Measurements from ENCODE around the gene GNAZ.
"Not testable (repeated sequence)": the region's sequence is repeated elsewhere in the genome, so short reads cannot be mapped to it uniquely, and the experiment has no call there.

GNAZ gene

DNA sequence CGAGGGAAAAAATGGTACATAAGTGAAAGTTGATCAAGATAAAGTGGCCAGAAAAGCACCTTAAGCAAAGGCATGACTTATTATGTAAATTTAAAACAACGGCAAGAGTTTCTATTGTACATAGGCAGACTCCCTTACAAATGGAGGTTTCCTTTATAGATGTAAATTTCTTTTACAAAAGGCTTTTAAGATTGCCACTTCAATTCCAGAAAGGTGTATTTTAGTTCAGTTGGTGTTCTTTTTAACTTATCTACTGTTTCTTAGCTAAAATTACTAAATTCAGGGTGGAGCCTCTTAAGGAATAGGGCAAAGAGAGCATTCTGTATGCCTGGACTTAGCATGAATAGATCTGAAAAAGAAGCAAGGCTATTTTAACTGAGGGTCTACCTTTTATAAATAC, 24.9 kb upstream of the GNAZ start:
- DNase-seq = no peak

GRCh38 chr22:23047265-23047664, 23.1 kb upstream of the GNAZ start:
- DNase-seq = no peak

- no peak for DNase-seq
Measured at GRCh38 chr22:23047742-23048141, 22.6 kb upstream of the GNAZ start.

- not testable (repeated sequence) for DNase-seq
Measured at GRCh38 chr22:23050546-23050945, 19.8 kb upstream of the GNAZ start.

DNA sequence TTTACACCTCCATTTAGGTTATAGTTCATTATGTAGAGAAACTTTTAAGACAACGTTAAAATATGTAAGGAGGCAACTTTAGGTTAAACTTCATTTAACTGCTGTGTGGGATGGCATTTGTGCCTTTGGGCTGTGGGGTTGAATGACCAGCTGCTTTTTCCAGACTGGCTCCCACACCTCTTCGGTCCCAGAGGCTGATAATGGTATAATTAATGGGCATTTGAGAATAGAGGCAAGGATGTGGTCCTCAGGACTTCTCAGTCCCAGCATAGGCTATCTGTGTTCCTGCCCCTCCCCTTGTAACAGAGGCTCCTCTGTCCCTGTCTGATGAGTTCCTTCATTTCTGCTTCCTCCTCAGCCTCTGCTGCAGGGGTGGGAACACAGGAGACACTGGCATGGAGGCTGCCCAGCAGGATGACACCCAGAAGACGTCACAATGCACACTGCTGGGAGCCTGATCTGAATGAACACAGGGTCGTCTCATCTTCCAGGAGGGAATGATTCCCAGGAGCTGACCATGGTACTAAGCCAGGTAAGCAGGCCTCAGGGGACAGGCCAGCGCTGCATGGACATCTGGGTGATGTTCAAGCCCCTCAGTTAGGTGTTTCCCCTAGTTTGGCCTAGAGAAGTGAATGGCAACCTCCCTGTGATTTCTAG, 17.1 kb upstream of the GNAZ start:
- DNase-seq = no peak

GRCh38 chr22:23053912-23054530, 16.3 kb upstream of the GNAZ start:
- no peak for DNase-seq

DNA sequence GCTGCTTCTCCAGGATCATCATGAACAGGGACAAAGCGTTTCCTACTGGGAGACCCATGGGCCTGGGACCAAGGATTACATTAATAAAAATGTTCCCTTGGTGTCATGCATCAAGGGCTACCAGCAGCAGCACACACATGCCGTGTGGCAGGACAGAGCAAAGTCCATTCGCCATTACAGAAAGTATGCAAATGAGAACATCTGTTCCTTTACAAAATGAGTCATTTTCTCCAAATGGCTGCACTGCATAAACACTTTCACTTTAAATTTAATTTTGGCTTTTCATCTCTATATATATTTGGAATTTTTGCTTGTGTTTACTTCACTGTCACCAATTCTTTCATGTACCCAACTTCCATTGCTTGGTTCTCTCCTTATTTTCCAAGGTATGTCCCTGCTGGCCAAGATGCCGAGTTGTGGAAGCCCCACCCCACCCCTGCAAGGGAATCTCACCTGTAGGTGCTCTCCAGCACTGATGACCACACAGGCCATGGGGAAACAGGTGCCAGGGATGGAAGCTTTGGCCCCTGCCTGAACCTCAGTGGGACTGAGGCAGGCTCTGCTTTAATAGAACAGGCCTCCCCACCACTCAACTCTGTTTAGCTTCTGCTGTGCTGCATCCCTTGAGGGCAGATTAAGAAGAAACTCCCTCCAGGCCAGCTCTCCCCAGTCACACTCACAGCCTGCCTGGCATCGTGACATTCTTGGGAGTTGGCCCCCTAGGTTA, 15.6 kb upstream of the GNAZ start:
- no peak for DNase-seq

DNA sequence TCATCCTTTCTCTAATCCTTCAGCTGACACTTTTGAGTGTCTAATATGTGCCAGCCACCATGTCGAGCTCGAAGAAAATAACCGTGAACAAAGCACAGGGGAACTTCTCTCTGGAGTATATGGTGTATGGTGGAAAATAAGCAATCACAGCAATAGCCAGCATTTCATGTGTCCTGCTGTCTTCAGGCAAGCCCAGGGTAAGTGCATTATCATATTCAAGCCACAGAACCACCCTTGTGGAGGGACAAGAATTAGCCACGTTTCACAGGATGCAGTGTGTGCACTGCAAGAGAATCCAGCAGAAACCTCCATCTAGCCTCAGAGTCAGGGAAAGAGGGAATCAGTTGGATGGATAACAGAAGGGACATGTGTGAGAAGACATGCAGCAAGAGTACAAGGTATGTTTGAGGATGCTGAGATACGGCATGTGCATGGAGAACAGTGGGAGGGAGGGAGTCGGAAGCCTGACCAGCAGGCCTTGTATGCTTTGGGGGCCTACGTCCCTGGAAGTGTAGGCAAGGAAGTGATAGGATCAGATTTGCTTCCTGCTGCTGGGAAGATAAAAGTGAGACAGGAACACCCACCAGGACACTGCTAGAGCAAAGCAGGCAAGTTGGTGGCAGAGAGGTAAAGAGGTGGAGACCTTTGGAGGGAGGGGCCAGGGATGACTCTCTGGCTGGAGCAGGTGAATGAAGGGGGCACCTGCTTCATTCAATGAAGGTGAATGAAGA, 14.7 kb upstream of the GNAZ start:
- no peak for DNase-seq

DNA sequence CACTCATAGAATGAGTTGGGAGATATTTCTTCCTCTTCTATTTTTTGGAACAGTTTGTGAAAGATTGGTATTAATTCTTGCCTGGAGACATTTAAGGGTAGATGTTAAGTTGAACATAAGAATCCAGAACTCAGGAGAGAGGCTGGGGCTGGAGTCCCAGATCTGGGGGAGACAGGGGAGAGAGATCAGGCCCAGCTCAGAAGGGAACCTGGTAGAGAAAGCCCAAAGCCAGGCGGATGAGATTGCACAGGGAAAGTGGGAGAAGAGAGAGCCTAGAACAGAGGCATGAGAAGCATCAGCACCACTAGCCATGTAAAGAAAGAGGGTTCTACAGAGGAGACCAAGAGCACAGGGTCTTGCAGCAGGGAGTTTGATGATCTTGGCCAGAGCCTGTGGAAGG, 13.0 kb upstream of the GNAZ start:
- DNase-seq = no peak

- no peak for DNase-seq
Measured at GRCh38 chr22:23058063-23058462, 12.3 kb upstream of the GNAZ start.

GRCh38 chr22:23058481-23059283, 11.6 kb upstream of the GNAZ start:
- DNase-seq = no peak

DNA sequence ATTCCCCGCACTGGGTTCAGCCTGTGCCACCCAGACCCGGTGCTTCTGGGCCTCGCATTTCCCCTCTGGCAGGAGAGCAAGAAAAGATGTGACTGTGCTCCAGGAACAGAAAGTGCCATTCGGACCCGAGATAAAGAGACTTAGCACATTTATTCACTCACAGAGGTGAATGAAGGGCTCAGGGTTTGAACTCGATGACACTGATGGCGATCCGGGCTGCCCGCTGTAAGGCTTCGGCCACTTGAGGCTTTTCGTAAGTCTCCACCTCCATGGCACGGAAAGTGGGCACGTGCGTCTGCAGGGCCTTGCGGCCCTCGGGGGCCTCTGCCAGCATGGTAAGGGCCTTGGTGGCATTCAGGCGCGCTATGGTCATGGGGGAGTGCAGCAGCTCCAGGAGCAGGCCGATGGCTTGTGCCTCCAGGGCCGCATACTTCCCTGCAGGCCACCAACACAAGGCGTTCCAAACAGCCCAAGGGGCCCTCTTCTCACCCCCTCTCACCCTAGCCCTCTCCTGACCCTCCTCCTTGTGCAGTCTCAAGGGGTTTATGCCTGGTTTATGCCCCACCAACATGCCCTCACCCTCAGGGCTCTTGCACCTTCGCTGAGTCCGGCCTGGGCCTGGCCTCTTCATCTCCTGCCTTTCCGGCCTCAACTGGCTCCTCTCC, 10.9 kb upstream of the GNAZ start:
- DNase-seq = no peak

- no peak for DNase-seq
Measured at GRCh38 chr22:23060612-23061400, 9.5 kb upstream of the GNAZ start.

DNA sequence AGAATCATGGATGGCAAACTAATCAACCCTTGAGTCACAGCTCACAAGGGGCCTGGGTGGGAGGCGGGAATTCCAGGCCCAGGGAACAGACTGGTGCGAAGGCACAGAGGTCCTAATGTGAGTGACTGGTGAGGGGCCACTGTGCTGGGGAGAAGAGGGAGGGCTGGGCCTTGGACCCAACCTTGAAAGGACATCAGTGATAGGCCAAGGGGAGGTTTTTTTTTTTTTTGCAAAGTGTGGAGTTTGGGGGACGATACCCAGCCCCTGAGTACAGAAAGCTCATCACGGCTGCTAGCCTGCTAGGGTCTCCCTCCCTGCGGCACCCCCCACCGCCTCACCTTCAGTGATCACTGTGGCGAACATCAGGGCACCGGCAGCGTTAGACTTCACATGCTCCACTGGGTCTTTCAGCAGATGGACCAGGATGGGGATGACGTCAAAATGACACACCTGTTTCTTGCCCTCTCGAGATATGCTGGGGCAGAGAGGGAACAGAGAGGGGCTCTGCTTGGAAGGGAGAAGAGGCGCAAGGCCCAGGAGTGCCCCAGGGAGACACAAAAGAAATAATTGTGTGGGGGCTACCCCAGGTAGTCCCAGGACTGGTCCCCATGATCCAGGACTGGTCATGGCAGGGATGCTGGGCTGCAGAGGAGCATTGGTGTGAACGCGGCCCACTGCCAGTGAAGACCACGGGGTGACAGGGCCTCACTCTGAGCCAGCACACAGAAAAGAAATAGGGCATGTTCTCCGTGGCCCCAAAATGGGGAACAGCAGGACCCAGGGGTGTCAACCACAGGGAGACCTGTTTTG, 8.6 kb upstream of the GNAZ start:
- no peak for DNase-seq

GRCh38 chr22:23062616-23063538, 7.4 kb upstream of the GNAZ start:
- no peak for DNase-seq

DNA sequence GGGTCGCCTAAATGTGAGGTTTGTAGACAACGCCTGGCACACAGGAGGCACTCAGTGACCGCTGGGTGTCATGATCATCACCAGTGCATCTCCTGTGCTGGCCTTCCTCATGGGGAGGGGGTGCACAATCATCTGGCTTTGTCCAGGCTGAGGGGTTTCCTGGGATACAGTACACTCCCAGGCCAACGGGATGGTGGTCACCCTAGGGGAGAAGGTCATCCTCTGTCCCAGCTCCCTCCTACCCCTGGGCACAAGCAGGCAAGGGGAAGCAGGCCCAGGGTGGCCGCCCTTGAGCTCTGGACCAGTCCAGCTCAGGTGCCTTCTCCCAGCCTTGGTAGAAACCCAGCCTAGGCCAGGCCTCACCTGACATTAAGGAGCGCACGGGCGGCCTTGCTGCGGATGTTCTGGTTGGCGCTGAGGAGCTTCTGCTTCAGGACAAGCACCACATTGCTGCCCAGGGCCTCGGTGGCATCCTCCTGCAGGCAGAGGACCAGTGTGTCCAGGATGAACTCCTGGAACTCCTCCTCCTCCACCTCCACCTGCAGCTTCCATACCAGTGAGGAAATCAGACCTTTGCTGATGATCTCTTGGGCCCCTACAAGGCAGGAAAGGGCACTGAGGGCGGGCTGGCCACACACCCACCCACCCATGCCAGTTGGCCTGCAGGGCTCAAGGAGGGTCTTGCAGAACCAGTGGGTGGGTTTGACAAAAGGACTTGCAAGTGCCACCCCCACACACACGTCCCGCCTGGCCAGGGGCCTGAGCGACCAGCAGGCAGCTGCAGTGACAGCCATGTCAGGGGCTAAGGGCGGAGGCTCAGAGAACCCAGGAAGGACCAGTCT, 6.6 kb upstream of the GNAZ start:
- no peak for DNase-seq

- no peak for DNase-seq
Measured at GRCh38 chr22:23064381-23065068, 5.8 kb upstream of the GNAZ start.

DNA sequence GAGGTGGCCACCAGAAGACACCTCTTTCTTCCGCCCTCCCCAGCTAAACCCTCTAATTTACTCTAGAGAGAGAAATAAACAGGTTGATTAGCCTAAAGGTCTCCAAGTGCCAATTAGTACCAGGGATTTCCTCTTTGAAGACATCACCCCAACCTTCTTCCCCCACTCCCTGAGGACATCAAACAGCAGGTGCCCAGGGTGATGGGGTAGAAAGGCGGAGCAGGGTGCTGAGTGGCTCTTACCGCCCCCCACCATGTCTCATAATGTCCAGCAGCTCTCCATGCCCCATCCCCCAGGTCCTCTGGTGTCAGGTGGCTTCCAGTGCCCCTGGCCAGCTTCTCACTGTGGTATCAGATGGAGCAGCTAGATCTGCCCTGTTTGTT, 5.3 kb upstream of the GNAZ start:
- DNase-seq = no peak
